HL-60 (cell line): ENCODE results near the gene SH3GL3.

Experiments used
- DNase-seq, 2 experiments: peaks; one replicate each; pipeline ENCODE4 v3.0.0-alpha.2; 2010 to 2020; ENCODE audit warnings: low read depth in 1 of 2, low spot score in 1 of 2
- H3K27ac ChIP-seq: fragments of 250-450 bp; sonication (Bioruptor Pico); replicated peaks from 2 replicates; pipeline ENCODE4 v1.5.1; 2020; ENCODE audit warnings: mild to moderate bottlenecking, moderate library complexity
- H3K27me3 ChIP-seq: fragments of 250-450 bp; sonication (Bioruptor Pico); 2 replicates; pipeline ENCODE4 v1.5.1; 2021; ENCODE audit warnings: mild to moderate bottlenecking, moderate library complexity; ENCODE audit not compliant: insufficient read depth, poor library complexity, severe bottlenecking
- H3K4me3 ChIP-seq: replicated peaks from 2 replicates; pipeline ENCODE4 v1.5.1; 2011; ENCODE audit warnings: mild to moderate bottlenecking, control low read depth, low read length; ENCODE audit not compliant: insufficient read depth
- CTCF ChIP-seq: IDR thresholded peaks from one replicate; pipeline ENCODE4 v1.5.1; 2011; ENCODE audit warnings: low read length, control low read depth, inconsistent platforms; ENCODE audit not compliant: insufficient read depth
- GABPA ChIP-seq: IDR thresholded peaks from 2 replicates; pipeline ENCODE4 v1.6.1; 2012; ENCODE audit warnings: low read depth
- POLR2AphosphoS5 ChIP-seq: IDR thresholded peaks from 2 replicates; pipeline ENCODE4 v1.6.1; 2012; ENCODE audit warnings: low read depth
- REST ChIP-seq: IDR thresholded peaks from 2 replicates; pipeline ENCODE4 v1.6.1; 2012; ENCODE audit warnings: low read depth; ENCODE audit not compliant: insufficient replicate concordance
- SPI1 ChIP-seq: IDR thresholded peaks from 2 replicates; pipeline ENCODE4 v1.6.1; 2012; ENCODE audit warnings: low read depth, mild to moderate bottlenecking, borderline replicate concordance

Gene SH3GL3

GRCh38 chr15:83474578-83474977 lies 27.4 kb downstream of the SH3GL3 start:
- TF ChIP-seq CTCF (no peak), REST (no peak), POLR2AphosphoS5 (no peak), SPI1 (no peak), GABPA (no peak)
- H3K27ac ChIP-seq: no peak overlapping the region
- H3K4me3 ChIP-seq: no peak overlapping the region

GRCh38 chr15:83475551-83475950 lies 28.4 kb downstream of the SH3GL3 start:
- Histone ChIP-seq H3K27ac (no peak overlapping the region), H3K4me3 (no peak overlapping the region), H3K27me3 (no peaks in the 10 kb centered on the region)
- no peak for DNase-seq
- TF ChIP-seq SPI1 (no peak), POLR2AphosphoS5 (no peak), CTCF (no peak), GABPA (no peak), REST (no peak)

More at GRCh38 chr15:83474578-83474977, 27.4 kb downstream of the SH3GL3 start:
- no peaks in the 10 kb centered on the region for H3K27me3 ChIP-seq
- DNase-seq: no peak

GRCh38 chr15:83476066-83476465 lies 28.9 kb downstream of the SH3GL3 start:
- Histone ChIP-seq H3K27ac (no peak overlapping the region), H3K27me3 (no peaks in the 10 kb centered on the region)
- no peak for TF ChIP-seq SPI1
- TF ChIP-seq POLR2AphosphoS5: no peak
- TF ChIP-seq GABPA: no peak
- no peak for TF ChIP-seq CTCF
- TF ChIP-seq REST: no peak

More at GRCh38 chr15:83476066-83476465, 28.9 kb downstream of the SH3GL3 start:
- H3K4me3 ChIP-seq: no peak overlapping the region
- DNase-seq: no peak
